ENCODE data around the gene SHC2. TPM values are rescaled to one million over a fixed set of nuclear protein-coding genes. Genes with fewer than 3 reads are reported as not detected.

Gene SHC2
- total and polyA plus RNA-seq, 8 donors, result 16.0 to 34.5 (median 20.2) TPM

DNA sequence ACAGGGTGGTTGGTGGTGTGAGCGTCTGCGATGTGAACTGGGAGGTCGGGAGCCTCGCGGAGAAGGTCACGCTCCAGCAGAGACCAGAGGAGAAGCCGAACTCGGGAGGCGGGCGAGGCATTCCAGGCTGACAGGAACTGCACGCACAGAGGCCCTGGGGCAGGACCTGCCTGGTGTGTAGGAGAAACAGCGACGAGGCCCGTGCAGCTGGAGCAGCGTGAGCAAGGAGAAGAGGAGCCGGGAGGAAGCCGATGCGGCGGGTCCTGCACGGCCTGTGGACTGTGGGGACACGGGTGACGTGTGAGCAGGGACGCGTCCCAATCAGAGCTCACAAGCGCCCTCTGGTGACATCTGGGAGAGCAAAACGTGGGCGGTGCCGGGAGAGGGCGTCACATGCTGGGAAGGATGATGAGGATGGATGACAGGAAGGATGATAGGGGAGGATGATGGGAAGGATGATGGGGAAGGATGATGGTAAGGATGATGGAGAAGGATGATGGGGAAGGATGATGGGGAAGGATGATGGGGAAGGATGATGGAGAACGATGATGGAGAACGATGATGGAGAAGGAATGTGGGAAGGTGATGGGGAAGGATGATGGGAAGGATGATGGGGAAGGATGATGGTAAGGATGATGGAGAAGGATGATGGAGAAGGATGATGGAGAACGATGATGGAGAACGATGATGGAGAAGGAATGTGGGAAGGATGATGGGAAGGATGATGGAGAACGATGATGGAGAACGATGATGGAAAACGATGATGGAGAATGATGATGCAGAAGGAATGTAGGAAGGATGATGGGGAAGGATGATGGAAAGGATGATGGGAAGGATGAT is 19.4 kb upstream of the SHC2 start:
- H3K4me1 ChIP-seq, result peaks cover 0 to 2% of the 10 kb centered on the region in 2 donors
- H3K27me3 ChIP-seq, result peaks cover 0 to 29% of the 10 kb centered on the region in 2 donors
- TF ChIP-seq, protein P1, sequence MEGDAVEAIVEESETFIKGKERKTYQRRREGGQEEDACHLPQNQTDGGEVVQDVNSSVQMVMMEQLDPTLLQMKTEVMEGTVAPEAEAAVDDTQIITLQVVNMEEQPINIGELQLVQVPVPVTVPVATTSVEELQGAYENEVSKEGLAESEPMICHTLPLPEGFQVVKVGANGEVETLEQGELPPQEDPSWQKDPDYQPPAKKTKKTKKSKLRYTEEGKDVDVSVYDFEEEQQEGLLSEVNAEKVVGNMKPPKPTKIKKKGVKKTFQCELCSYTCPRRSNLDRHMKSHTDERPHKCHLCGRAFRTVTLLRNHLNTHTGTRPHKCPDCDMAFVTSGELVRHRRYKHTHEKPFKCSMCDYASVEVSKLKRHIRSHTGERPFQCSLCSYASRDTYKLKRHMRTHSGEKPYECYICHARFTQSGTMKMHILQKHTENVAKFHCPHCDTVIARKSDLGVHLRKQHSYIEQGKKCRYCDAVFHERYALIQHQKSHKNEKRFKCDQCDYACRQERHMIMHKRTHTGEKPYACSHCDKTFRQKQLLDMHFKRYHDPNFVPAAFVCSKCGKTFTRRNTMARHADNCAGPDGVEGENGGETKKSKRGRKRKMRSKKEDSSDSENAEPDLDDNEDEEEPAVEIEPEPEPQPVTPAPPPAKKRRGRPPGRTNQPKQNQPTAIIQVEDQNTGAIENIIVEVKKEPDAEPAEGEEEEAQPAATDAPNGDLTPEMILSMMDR (IDR thresholded peaks at IDR 0.05), result peak; percentile 46 to 49
- intact Hi-C loops (cut with DNase I), result no loop called here
- ATAC-seq (peak; percentile 97), DNase-seq (peak; percentile 18 to 86 (median 56))
- H3K27ac ChIP-seq, result no peak overlapping the region
- no peaks in the 10 kb centered on the region for H3K36me3 ChIP-seq
- H3K9me3 ChIP-seq, result no peaks in the 10 kb centered on the region
- H3K4me3 ChIP-seq, result no peak overlapping the region

DNA sequence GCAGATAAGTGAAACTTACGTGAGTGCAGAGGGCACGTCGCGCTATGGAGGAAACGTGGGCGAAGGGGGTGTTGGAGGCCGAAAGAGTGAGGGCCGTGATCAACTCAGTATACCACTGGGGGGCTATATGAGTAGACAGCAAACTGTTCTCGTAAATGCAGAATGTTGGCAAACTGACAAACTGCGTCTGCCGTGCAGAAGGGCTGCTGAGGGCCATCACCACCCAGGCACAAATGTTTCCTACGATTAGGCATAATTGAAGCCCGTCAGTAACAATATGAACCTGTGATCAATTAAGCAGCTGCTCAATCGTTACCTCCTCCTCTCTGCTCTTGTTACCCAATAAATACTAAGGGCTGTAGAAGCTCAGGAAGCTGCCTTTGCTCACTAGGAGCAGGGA is 18.1 kb upstream of the SHC2 start:
- H3K27ac ChIP-seq, result no peak overlapping the region
- peaks cover 0 to 2% of the 10 kb centered on the region in 2 donors for H3K4me1 ChIP-seq
- no peak for ATAC-seq
- H3K27me3 ChIP-seq, result peaks cover 0 to 28% of the 10 kb centered on the region in 2 donors
- intact Hi-C loops (cut with DNase I), result no loop called here
- TF ChIP-seq, protein P1 (IDR thresholded peaks at IDR 0.05), result no peak
- H3K36me3 ChIP-seq, result no peaks in the 10 kb centered on the region
- no peaks in the 10 kb centered on the region for H3K9me3 ChIP-seq
- no peak overlapping the region for H3K4me3 ChIP-seq
- DNase-seq, result peak in 1 of 4 donors; percentile 2

DNA sequence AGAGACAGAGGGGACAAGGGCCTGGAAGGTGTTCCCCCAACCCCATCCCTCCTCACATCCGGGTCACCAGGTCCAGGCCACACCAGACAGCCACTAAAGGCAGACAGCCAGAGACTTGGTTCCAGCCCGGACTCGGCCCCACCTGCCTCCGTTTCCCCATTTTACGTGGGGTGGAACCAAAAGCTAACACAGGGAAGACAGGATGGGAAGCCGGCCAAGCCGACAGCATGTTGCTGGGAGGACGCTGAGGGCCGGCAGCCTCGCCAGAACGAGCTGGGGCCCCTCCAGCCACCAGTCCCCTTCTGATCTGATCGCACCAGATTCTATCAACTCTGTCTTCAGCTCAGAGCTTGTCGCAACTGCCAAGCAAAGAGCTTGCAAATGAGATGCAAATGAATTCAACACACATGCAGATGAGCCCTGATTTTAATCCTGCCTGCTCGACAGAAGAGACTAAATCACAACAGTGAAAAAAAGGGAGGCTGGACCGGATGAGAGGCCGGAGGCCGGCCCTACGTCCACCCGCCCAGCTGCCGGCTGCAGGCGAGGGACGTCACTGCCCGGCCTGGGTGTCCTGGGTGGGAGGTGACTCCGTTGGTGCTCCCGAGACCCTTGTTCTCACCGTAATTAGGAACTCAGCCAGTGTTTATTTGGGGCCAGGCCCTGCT is 17.5 kb upstream of the SHC2 start:
- intact Hi-C loops (cut with DNase I), result no loop called here
- H3K36me3 ChIP-seq, result no peaks in the 10 kb centered on the region
- no peak overlapping the region for H3K27ac ChIP-seq
- no peaks in the 10 kb centered on the region for H3K9me3 ChIP-seq
- peak in 1 of 4 donors; percentile 59 for DNase-seq
- no peak overlapping the region for H3K4me3 ChIP-seq
- TF ChIP-seq, protein P1 (IDR thresholded peaks at IDR 0.05), result no peak
- no peak for ATAC-seq
- H3K27me3 ChIP-seq, result peaks cover 0 to 22% of the 10 kb centered on the region in 2 donors
- H3K4me1 ChIP-seq, result peaks cover 0 to 2% of the 10 kb centered on the region in 2 donors

DNA sequence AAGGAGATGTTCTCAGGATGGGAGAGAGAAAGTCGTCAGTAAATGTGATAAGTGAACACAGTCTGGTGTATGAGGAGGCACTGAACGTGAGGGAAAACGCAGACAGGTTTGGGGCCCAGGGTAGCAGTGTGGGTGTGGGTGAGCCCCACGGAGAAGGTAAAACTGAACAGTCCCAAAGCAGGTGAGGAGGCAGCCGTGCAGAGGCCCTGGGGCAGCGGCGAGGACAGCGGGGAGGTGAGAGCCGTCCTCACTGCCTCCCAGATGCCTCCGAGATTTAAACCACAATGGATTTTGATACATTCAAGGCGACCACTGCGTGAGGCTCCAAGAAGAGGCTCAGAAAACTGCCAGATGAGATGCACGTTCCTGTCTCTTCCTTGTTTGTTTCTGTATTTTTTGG is 14.5 kb upstream of the SHC2 start:
- Histone ChIP-seq H3K27me3 (peaks cover 0 to 20% of the 10 kb centered on the region in 2 donors), H3K27ac (no peak overlapping the region), H3K9me3 (no peaks in the 10 kb centered on the region), H3K4me1 (peaks cover 0 to 2% of the 10 kb centered on the region in 2 donors), H3K36me3 (no peaks in the 10 kb centered on the region), H3K4me3 (no peak overlapping the region)
- intact Hi-C loops (cut with DNase I), result no loop called here
- ATAC-seq, result no peak
- no peak for DNase-seq
- TF ChIP-seq, protein P1 (IDR thresholded peaks at IDR 0.05), result no peak
